CD4-positive, alpha-beta T cell treated with Interleukin-10 for 1 hour (primary cell): ENCODE measurements around the gene FKRP.
A peak's percentile ranks its signal among the peaks of the same experiment; 100 is the strongest.
"Not testable (repeated sequence)": the region's sequence is repeated elsewhere in the genome, so short reads cannot be mapped to it uniquely, and the experiment has no call there.

Experiments used
- DNase-seq: peaks from one replicate; pipeline ENCODE4 v3.0.0-alpha.2; 2020

The FKRP gene

GRCh38 chr19:46786236-46787039 is 40.6 kb downstream of the FKRP start:
- peak; percentile 86 for DNase-seq

- DNase-seq = no peak
These were observed 41.1 kb downstream of the FKRP start for GRCh38 chr19:46787040-46787330.

- DNase-seq = peak; percentile 34
These were observed 41.7 kb downstream of the FKRP start for GRCh38 chr19:46787331-46788261.

- peak; percentile 99 for DNase-seq
These were observed 42.6 kb downstream of the FKRP start, which contains the start of gene SLC1A5 for GRCh38 chr19:46788262-46788967. Gene SLC1A5, minus strand, starts transcription at chr19:46788594. Its CDS starts 629 bp downstream, at chr19:46787965.

GRCh38 chr19:46788968-46789338 is 43.1 kb downstream of the FKRP start:
- DNase-seq = no peak

GRCh38 chr19:46789371-46789770 is 43.5 kb downstream of the FKRP start:
- DNase-seq = no peak

- DNase-seq = peak; percentile 76
These were observed 46.1 kb downstream of the FKRP start for GRCh38 chr19:46791944-46792343.

- DNase-seq = no peak
These were observed 52.0 kb downstream of the FKRP start for GRCh38 chr19:46797881-46798280.

- no peak for DNase-seq
These were observed 52.9 kb downstream of the FKRP start for GRCh38 chr19:46798713-46799112.

- no peak for DNase-seq
These were observed 56.3 kb downstream of the FKRP start for GRCh38 chr19:46802152-46802551.

- no peak for DNase-seq
These were observed 57.7 kb downstream of the FKRP start for GRCh38 chr19:46803555-46803954.

GRCh38 chr19:46804432-46804831 is 58.6 kb downstream of the FKRP start:
- not testable (repeated sequence) for DNase-seq

- no peak for DNase-seq
These were observed 60.8 kb downstream of the FKRP start for GRCh38 chr19:46806656-46807055.
